OCI-LY1 (cell line): ENCODE measurements around the gene MRPL1.

ENCODE experiments used
- H2AFZ ChIP-seq: fragments of 200-600 bp; sonication (generic), shearing (Covaris generic); 2 replicates; pipeline ENCODE4 v1.6.0; 2014; ENCODE audit warnings: antibody characterized with exemption, mild to moderate bottlenecking, low read length
- H3F3A ChIP-seq: fragments of 200-600 bp; sonication (generic), shearing (Covaris generic); 2 replicates; pipeline ENCODE4 v1.6.0; 2014; ENCODE audit warnings: mild to moderate bottlenecking, antibody characterized with exemption, low read length, moderate library complexity; ENCODE audit not compliant: insufficient read depth
- H3K27ac ChIP-seq: fragments of 200-600 bp; sonication (generic); 2 replicates; pipeline ENCODE4 v1.5.1; 2014; ENCODE audit warnings: low read length, mixed run types, mild to moderate bottlenecking, low read depth; ENCODE audit not compliant: poor library complexity, severe bottlenecking
- H3K27me3 ChIP-seq: fragments of 200-600 bp; sonication (generic); 2 replicates; pipeline ENCODE4 v1.6.0; 2014; ENCODE audit warnings: antibody characterized with exemption, mild to moderate bottlenecking, low read length, moderate library complexity; ENCODE audit not compliant: insufficient read depth
- H3K36me3 ChIP-seq: fragments of 200-600 bp; sonication (generic); 2 replicates; pipeline ENCODE4 v1.6.1; 2014; ENCODE audit warnings: mild to moderate bottlenecking, antibody characterized with exemption, low read length, moderate library complexity, mixed read lengths; ENCODE audit not compliant: insufficient read depth
- H3K4me1 ChIP-seq: fragments of 200-600 bp; sonication (generic); 2 replicates; pipeline ENCODE4 v1.5.1; 2014; ENCODE audit warnings: mild to moderate bottlenecking, low read length, moderate library complexity; ENCODE audit not compliant: insufficient read depth, severe bottlenecking
- H3K4me2 ChIP-seq: fragments of 200-600 bp; sonication (generic), shearing (Covaris generic); 2 replicates; pipeline ENCODE4 v1.6.1; 2014; ENCODE audit warnings: low read length
- H3K4me3 ChIP-seq: fragments of 200-600 bp; sonication (generic); 2 replicates; pipeline ENCODE4 v1.5.1; 2014; ENCODE audit warnings: low read length, low read depth, mild to moderate bottlenecking, mixed read lengths; ENCODE audit not compliant: poor library complexity, severe bottlenecking
- H3K79me2 ChIP-seq: fragments of 200-600 bp; shearing (Covaris generic); 2 replicates; pipeline ENCODE4 v1.6.1; 2016; ENCODE audit warnings: mixed run types, low read length, mixed read lengths; ENCODE audit not compliant: insufficient read depth
- H3K9ac ChIP-seq: fragments of 200-600 bp; sonication (generic), shearing (Covaris generic); 2 replicates; pipeline ENCODE4 v1.6.1; 2014; ENCODE audit warnings: mild to moderate bottlenecking, low read length, mixed read lengths
- H3K9me2 ChIP-seq: fragments of 200-600 bp; sonication (generic), shearing (Covaris generic); 2 replicates; pipeline ENCODE4 v1.6.1; 2014; ENCODE audit warnings: low read depth, mild to moderate bottlenecking, low read length, mixed read lengths
- H3K9me3 ChIP-seq: fragments of 200-600 bp; shearing (Covaris generic); 2 replicates; pipeline ENCODE4 v1.6.1; 2014; ENCODE audit warnings: low read length, mixed read lengths
- H4K20me1 ChIP-seq: fragments of 200-600 bp; sonication (generic), shearing (Covaris generic); 2 replicates; pipeline ENCODE4 v1.6.0; 2016; ENCODE audit warnings: mild to moderate bottlenecking, low read length; ENCODE audit not compliant: insufficient read depth
- CTCF ChIP-seq: fragments of 200-600 bp; sonication (generic), shearing (Covaris generic); IDR thresholded peaks from 2 replicates; pipeline ENCODE4 v1.5.1; 2017; ENCODE audit warnings: mild to moderate bottlenecking, antibody characterized with exemption, low read length, moderate library complexity, mixed read lengths
- EZH2 ChIP-seq: fragments of 200-600 bp; sonication (generic), shearing (Covaris generic); IDR thresholded peaks from 2 replicates; pipeline ENCODE4 v1.8.0; 2017; ENCODE audit warnings: borderline replicate concordance, mixed run types, mild to moderate bottlenecking, antibody characterized with exemption, low read length, moderate library complexity, mixed read lengths

Gene MRPL1

GRCh38 chr4:78001531-78001930 is 138.9 kb downstream of the MRPL1 start:
- no peaks in the 10 kb centered on the region for H3K9me3 ChIP-seq
- H2AFZ ChIP-seq = no peak overlapping the region
- H3K27ac ChIP-seq = no peak overlapping the region
- H3K4me2 ChIP-seq = no peak overlapping the region
- H3K36me3 ChIP-seq = no peaks in the 10 kb centered on the region
- H3K4me1 ChIP-seq = no peaks in the 10 kb centered on the region
- H3K27me3 ChIP-seq = no peaks in the 10 kb centered on the region
- H3K4me3 ChIP-seq = no peak overlapping the region
- no peak overlapping the region for H3K9ac ChIP-seq
- H3K79me2 ChIP-seq = no peaks in the 10 kb centered on the region
- TF ChIP-seq EZH2 (no peak), CTCF (no peak)
- H4K20me1 ChIP-seq = no peaks in the 10 kb centered on the region
- no peaks in the 10 kb centered on the region for H3K9me2 ChIP-seq
- no peaks in the 10 kb centered on the region for H3F3A ChIP-seq

- Histone ChIP-seq H3K9me3 (no peaks in the 10 kb centered on the region), H3K36me3 (no peaks in the 10 kb centered on the region), H4K20me1 (no peaks in the 10 kb centered on the region), H3K4me3 (no peak overlapping the region), H3K4me1 (no peaks in the 10 kb centered on the region), H3K9ac (no peak overlapping the region), H2AFZ (no peak overlapping the region), H3F3A (no peaks in the 10 kb centered on the region), H3K9me2 (no peaks in the 10 kb centered on the region), H3K4me2 (no peak overlapping the region), H3K79me2 (no peaks in the 10 kb centered on the region), H3K27ac (no peak overlapping the region), H3K27me3 (no peaks in the 10 kb centered on the region)
- TF ChIP-seq CTCF (no peak), EZH2 (no peak)
Measured at GRCh38 chr4:78002260-78002659, 139.6 kb downstream of the MRPL1 start.
